ENCODE results near the gene SNX20. TPM values are rescaled to one million over a fixed set of nuclear protein-coding genes. Genes with fewer than 3 reads are reported as not detected.

The SNX20 gene
- total and polyA plus RNA-seq, 2 of the 13 experiments (the other 11 are each of a cell fraction or from before 2014, with no cell fraction given) = not detected

- TF ChIP-seq PHF8 (CRISPR knock-in tag; IDR thresholded peaks at IDR 0.05) (peak; percentile 63; the same call in 1 of the 2 replicates), ZNF274 (CRISPR knock-in tag; IDR thresholded peaks at IDR 0.05) (peak; percentile 65; the same call in 1 of the 2 replicates), CHD2 (IDR thresholded peaks at IDR 0.05; ENCODE audit: low read depth, low read length) (0 out of 2 replicates have a peak, but pooled peaks have one; percentile 5), ZNF75D (CRISPR knock-in tag; IDR thresholded peaks at IDR 0.05; ENCODE audit: borderline replicate concordance) (no peak), AHDC1 (CRISPR knock-in tag; IDR thresholded peaks at IDR 0.05; ENCODE audit: borderline replicate concordance) (peak; percentile 65; the same call in 1 of the 2 replicates), REPIN1 (CRISPR knock-in tag; IDR thresholded peaks at IDR 0.05; ENCODE audit: borderline replicate concordance, low read depth) (peak; percentile 54; the same call in 1 of the 2 replicates), NFRKB (IDR thresholded peaks at IDR 0.05) (no peak), SNAPC5 (CRISPR knock-in tag; IDR thresholded peaks at IDR 0.05; ENCODE audit: borderline replicate concordance) (0 out of 2 replicates have a peak, but pooled peaks have one; percentile 60), KLF11 (CRISPR knock-in tag; IDR thresholded peaks at IDR 0.05) (no peak), NAIF1 (CRISPR knock-in tag; IDR thresholded peaks at IDR 0.05; ENCODE audit: borderline replicate concordance) (no peak), ZBTB4 (CRISPR knock-in tag; IDR thresholded peaks at IDR 0.05; ENCODE audit: borderline replicate concordance) (0 out of 2 replicates have a peak, but pooled peaks have one; percentile 44), MIER3 (CRISPR knock-in tag; IDR thresholded peaks at IDR 0.05; ENCODE audit: borderline replicate concordance) (0 out of 2 replicates have a peak, but pooled peaks have one; percentile 58), HDAC1 (CRISPR knock-in tag; IDR thresholded peaks at IDR 0.05) (peak; percentile 65), ZFP91 (CRISPR knock-in tag; IDR thresholded peaks at IDR 0.05; ENCODE audit: borderline replicate concordance) (peak; percentile 64; the same call in 1 of the 2 replicates), MED13 (CRISPR knock-in tag; IDR thresholded peaks at IDR 0.05) (no peak), SOX6 (IDR thresholded peaks at IDR 0.05) (no peak), SOX6 (CRISPR knock-in tag; IDR thresholded peaks at IDR 0.05) (peak; percentile 31), ZNF605 (CRISPR knock-in tag; IDR thresholded peaks at IDR 0.05) (no peak; the same call in 1 of the 2 replicates)
These were observed 38.6 kb upstream of the SNX20 start (continued) for GRCh38 chr16:50719401-50720337.

Measured in HepG2 (cell line).